OCI-LY3 (cell line): Measurements from ENCODE around the gene DVL2.

Experiments used
- H2AFZ ChIP-seq: fragments of 200-600, 300-600 bp; shearing (Covaris generic); 2 replicates; pipeline ENCODE4 v1.6.0; 2014; ENCODE audit warnings: antibody characterized with exemption, low read depth, low read length
- H3K27ac ChIP-seq: fragments of 200-600, 300-600 bp; sonication (generic); 2 replicates; pipeline ENCODE4 v1.5.1; 2014; ENCODE audit warnings: mild to moderate bottlenecking, low read length, moderate library complexity, mixed read lengths
- H3K27me3 ChIP-seq: fragments of 200-600, 300-600 bp; sonication (generic); 2 replicates; pipeline ENCODE4 v1.6.1; 2014; ENCODE audit warnings: low read depth, low read length, mixed read lengths
- H3K36me3 ChIP-seq: fragments of 200-600, 300-600 bp; sonication (generic); replicated peaks from 2 replicates; pipeline ENCODE3; 2014; ENCODE audit warnings: low read depth, low read length, mixed read lengths
- H3K4me1 ChIP-seq: fragments of 300-600, 200-600 bp; sonication (generic); 2 replicates; pipeline ENCODE4 v1.6.1; 2014; ENCODE audit warnings: low read length, mixed read lengths
- H3K4me2 ChIP-seq: fragments of 200-600, 300-600 bp; sonication (generic); 2 replicates; pipeline ENCODE4 v1.6.1; 2014; ENCODE audit warnings: low read length, mixed read lengths
- H3K4me3 ChIP-seq: fragments of 300-600, 200-600 bp; sonication (generic); 2 replicates; pipeline ENCODE4 v1.5.1; 2014; ENCODE audit warnings: antibody characterized with exemption, mild to moderate bottlenecking, low read length, moderate library complexity
- H3K79me2 ChIP-seq: fragments of 300-600, 200-600 bp; shearing (Covaris generic); 2 replicates; pipeline ENCODE4 v1.6.1; 2014; ENCODE audit warnings: mild to moderate bottlenecking, low read length, mixed read lengths
- H3K9ac ChIP-seq: fragments of 300-600, 200-600 bp; shearing (Covaris generic); 2 replicates; pipeline ENCODE4 v1.6.0; 2014; ENCODE audit warnings: mild to moderate bottlenecking, low read length, moderate library complexity
- H3K9me3 ChIP-seq: fragments of 200-600, 300-600 bp; shearing (Covaris generic); 2 replicates; pipeline ENCODE4 v1.6.1; 2014; ENCODE audit warnings: low read length, mixed read lengths; ENCODE audit not compliant: insufficient read depth
- H4K20me1 ChIP-seq: fragments of 200-600, 300-600 bp; sonication (generic); 2 replicates; pipeline ENCODE4 v1.6.1; 2016; ENCODE audit warnings: low read length, mixed read lengths; ENCODE audit not compliant: insufficient read depth
- CTCF ChIP-seq: fragments of 200-600, 300-600 bp; sonication (generic); IDR thresholded peaks from 2 replicates; pipeline ENCODE4 v1.5.1; 2014; ENCODE audit warnings: antibody characterized with exemption, low read length, low read depth
- EZH2phosphoT487 ChIP-seq: fragments of 200-600 bp; shearing (Covaris generic); IDR thresholded peaks from 2 replicates; pipeline ENCODE4 v1.6.1; 2018; ENCODE audit warnings: antibody characterized with exemption, mixed run types, low read depth

Gene DVL2

GRCh38 chr17:7234083-7234951 lies at the start of gene DVL2:
DVL2 (minus strand) TSS chr17:7234517; CDS start chr17:7234262, 255 bp downstream.
- H3K27ac ChIP-seq, result peak within 1 kb of the TSS; percentile 58
- H3K9me3 ChIP-seq, result no peaks in the 10 kb centered on the region
- H3K4me1 ChIP-seq, result peaks cover 12% of the 10 kb centered on the region
- TF ChIP-seq EZH2phosphoT487 (no peak), CTCF (no peak)
- peaks cover 11% of the 10 kb centered on the region for H4K20me1 ChIP-seq
- peaks cover 13% of the 10 kb centered on the region for H3K36me3 ChIP-seq
- H2AFZ ChIP-seq, result peak within 1 kb of the TSS; percentile 34; the same call in 1 of the 2 replicates
- peak within 1 kb of the TSS; percentile 90 for H3K9ac ChIP-seq
- peaks cover 67% of the 10 kb centered on the region for H3K79me2 ChIP-seq
- H3K4me2 ChIP-seq, result peak within 1 kb of the TSS; percentile 80
- no peaks in the 10 kb centered on the region for H3K27me3 ChIP-seq
- peak within 1 kb of the TSS; percentile 99 for H3K4me3 ChIP-seq

GRCh38 chr17:7283471-7284216 lies 49.3 kb upstream of the DVL2 start:
- H3K9me3 ChIP-seq, result no peaks in the 10 kb centered on the region
- no peak overlapping the region for H2AFZ ChIP-seq
- no peaks in the 10 kb centered on the region for H3K27me3 ChIP-seq
- H3K27ac ChIP-seq, result no peak overlapping the region
- H3K9ac ChIP-seq, result no peak overlapping the region
- no peak overlapping the region for H3K4me2 ChIP-seq
- no peaks in the 10 kb centered on the region for H3K36me3 ChIP-seq
- H4K20me1 ChIP-seq, result no peaks in the 10 kb centered on the region
- peaks cover 15% of the 10 kb centered on the region for H3K4me1 ChIP-seq
- TF ChIP-seq EZH2phosphoT487 (no peak), CTCF (no peak)
- H3K4me3 ChIP-seq, result no peak overlapping the region
- no peaks in the 10 kb centered on the region for H3K79me2 ChIP-seq

- H3K36me3 ChIP-seq, result no peaks in the 10 kb centered on the region
- H3K27ac ChIP-seq, result no peak overlapping the region
- no peaks in the 10 kb centered on the region for H3K9me3 ChIP-seq
- H3K79me2 ChIP-seq, result no peaks in the 10 kb centered on the region
- no peak overlapping the region for H3K9ac ChIP-seq
- peaks cover 15% of the 10 kb centered on the region for H3K4me1 ChIP-seq
- no peaks in the 10 kb centered on the region for H3K27me3 ChIP-seq
- H4K20me1 ChIP-seq, result no peaks in the 10 kb centered on the region
- TF ChIP-seq CTCF (no peak), EZH2phosphoT487 (no peak)
- peak overlapping the region; percentile 41 for H3K4me2 ChIP-seq
- no peak overlapping the region for H3K4me3 ChIP-seq
- H2AFZ ChIP-seq, result 0 out of 2 replicates have a peak overlapping the region, but pooled peaks have one; percentile 13
These were observed 48.5 kb upstream of the DVL2 start for GRCh38 chr17:7282752-7283321.
